ENCODE data around the gene CASR. TPM values are rescaled to one million over a fixed set of nuclear protein-coding genes. Genes with fewer than 3 reads are reported as not detected.

Gene CASR
- total RNA-seq, 1 donor, result not detected

DNA sequence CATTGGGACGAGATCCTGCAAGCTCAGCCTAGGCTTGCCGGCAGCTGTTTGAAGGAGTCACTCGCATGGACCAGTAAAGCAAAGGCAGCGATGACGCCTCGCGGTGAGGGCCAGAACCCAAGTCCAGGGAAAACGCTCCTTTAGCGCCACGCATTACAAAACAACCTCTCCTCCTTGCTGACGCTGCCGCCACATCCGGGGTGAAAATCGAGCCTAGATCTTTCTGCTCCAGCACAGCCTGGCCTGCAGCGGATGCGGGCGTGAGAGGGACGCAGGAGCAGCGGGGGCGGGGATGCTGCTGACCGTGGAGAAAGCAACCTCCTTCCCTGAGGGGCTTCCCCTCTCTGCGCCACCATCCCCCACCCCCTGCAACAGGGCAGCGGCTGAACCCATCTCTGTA, 46.7 kb downstream of the CASR start:
- H3K4me3 ChIP-seq (ENCODE audit: low read depth, low read length), result no peak overlapping the region
- DNase-seq (ENCODE audit: low read depth), result no peak
- TF ChIP-seq, protein P1, sequence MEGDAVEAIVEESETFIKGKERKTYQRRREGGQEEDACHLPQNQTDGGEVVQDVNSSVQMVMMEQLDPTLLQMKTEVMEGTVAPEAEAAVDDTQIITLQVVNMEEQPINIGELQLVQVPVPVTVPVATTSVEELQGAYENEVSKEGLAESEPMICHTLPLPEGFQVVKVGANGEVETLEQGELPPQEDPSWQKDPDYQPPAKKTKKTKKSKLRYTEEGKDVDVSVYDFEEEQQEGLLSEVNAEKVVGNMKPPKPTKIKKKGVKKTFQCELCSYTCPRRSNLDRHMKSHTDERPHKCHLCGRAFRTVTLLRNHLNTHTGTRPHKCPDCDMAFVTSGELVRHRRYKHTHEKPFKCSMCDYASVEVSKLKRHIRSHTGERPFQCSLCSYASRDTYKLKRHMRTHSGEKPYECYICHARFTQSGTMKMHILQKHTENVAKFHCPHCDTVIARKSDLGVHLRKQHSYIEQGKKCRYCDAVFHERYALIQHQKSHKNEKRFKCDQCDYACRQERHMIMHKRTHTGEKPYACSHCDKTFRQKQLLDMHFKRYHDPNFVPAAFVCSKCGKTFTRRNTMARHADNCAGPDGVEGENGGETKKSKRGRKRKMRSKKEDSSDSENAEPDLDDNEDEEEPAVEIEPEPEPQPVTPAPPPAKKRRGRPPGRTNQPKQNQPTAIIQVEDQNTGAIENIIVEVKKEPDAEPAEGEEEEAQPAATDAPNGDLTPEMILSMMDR (IDR thresholded peaks at IDR 0.05; ENCODE audit: insufficient read depth, low read length), result no peak

DNA sequence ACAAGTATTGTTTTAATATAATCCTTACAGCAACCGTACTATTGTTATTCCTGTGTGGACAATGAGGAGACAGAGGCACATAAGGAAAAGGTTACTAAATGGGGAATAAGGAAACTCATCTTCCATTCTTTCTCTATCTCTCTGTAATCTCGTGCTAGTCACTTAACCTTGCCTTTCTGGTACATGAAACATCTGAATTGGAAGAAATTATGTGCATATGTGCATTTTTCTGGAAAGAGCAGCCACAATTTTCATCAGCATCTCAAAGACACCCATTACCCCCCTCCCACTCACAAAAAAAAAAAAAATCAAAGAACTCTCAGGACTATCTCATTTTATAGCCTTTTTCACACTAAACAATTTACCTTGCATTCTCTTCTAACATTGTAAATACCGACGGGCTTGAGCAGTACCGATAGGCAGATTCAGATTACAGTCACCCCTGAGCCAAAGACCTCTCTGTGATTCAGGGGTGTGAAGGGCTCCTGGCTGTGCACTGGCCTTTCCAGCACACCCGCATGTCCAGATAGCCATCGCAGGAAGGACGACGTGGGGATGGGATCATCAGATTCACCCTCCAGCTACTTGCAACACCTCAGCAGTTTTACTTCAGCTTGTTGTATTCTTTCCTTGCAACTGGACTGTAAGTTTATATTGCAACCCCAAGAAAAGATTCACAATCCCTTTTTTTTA, 48.1 kb downstream of the CASR start:
- DNase-seq (ENCODE audit: low read depth), result no peak
- H3K4me3 ChIP-seq (ENCODE audit: low read depth, low read length), result no peak overlapping the region
- TF ChIP-seq, protein P1 (IDR thresholded peaks at IDR 0.05; ENCODE audit: insufficient read depth, low read length), result no peak

DNA sequence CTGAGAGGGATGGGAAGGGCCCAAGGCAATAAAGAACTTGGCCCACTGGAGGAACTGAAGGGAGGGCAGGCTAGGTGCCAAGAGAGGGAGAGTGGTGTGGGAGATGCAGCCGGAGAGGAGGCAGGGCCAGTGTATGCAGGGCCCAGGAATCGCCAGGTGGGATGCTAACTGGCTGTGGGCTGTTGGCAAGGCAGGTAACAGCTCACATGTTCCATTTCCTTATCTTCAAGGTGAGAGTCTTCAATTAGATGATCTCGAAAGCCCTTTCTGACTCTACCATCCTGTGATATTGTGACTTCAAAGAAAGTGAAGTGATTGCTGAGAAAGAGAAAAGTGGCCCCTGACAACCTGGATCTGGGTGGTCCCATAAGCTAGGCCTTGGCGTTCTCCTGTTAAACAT, 49.0 kb downstream of the CASR start:
- DNase-seq (ENCODE audit: low read depth), result no peak
- TF ChIP-seq, protein P1 (IDR thresholded peaks at IDR 0.05; ENCODE audit: insufficient read depth, low read length), result no peak
- H3K4me3 ChIP-seq (ENCODE audit: low read depth, low read length), result no peak overlapping the region

DNA sequence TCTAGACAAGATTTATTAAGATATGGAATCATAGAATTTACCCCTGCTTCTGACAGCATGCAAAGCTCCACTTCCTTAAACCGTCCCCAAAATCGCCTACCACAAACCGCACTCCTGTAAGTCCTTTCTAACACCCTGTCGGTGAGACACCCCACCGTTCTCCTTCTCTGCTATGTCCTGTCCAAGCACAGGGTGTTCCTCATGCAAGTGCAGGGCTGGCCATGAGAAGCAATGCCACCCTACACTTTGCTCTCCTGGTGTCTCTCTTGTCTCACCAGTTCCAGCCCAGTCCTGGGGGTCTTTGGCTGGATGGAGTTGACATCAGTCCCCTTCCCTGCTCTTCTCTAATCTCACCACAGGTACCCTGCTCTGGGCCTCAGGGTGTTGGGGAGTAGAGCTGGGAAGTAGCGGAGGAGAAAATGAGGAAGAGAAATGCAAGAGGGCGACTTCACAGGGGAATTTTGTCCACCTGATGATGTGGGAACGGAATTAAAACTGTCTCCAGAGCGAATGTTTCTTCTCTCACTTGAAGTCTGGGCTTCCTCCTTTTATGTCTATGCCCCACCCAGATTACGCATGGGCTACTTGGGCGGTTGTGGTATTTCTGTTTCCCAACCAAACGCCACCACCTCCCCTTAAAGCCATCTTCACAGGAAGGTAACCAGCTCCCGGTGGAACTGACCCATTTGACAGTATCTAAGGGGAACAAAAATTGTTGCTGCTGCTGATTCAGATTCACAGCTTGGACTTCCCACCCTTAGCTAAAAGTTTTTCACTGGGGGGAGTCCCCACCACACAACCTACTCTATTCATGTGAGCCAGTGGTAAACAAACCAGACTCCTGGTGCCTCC, 49.9 kb downstream of the CASR start:
- DNase-seq (ENCODE audit: low read depth), result no peak
- H3K4me3 ChIP-seq (ENCODE audit: low read depth, low read length), result no peak overlapping the region
- TF ChIP-seq, protein P1 (IDR thresholded peaks at IDR 0.05; ENCODE audit: insufficient read depth, low read length), result no peak

DNA sequence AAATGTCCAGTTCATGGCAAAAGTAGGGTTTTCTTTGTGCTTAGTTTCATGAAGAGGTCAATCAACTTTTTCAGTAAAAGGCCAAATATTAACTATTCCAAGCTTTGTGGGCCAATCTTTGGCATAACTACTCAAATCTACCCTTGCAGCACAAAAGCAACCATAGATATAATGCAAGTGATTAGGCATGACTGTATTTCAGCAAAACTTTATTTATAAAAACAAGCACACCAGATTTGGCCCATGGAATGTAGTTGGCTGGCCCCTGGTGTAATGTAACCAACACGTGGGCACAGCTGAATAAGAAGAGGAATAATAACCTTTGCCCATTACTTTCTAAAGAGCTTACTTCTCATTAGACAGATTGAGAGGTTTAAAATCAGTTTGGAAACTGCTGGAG, 50.6 kb downstream of the CASR start:
- TF ChIP-seq, protein P1 (IDR thresholded peaks at IDR 0.05; ENCODE audit: insufficient read depth, low read length), result no peak
- DNase-seq (ENCODE audit: low read depth), result no peak
- no peak overlapping the region for H3K4me3 ChIP-seq (ENCODE audit: low read depth, low read length)

DNA sequence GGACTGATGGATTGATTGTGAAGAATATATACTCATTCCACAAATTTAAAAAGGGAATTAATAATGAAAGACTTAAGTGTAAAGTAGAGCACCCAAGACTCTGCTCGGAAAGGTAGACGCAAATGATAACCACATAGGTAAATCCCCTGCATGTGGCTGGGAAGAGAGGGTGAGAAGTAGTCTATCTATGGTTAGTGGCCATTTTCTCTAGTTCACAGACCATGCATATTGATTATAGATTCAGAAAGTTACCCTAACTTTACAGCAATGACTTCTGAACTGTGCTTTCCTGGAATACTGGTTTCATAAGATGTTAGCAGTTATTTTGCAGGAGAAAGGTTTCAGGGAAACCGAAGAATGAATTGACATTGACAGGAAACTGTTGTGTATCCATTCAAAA, 51.7 kb downstream of the CASR start:
- TF ChIP-seq, protein P1 (IDR thresholded peaks at IDR 0.05; ENCODE audit: insufficient read depth, low read length), result no peak
- no peak for DNase-seq (ENCODE audit: low read depth)
- H3K4me3 ChIP-seq (ENCODE audit: low read depth, low read length), result no peak overlapping the region
